WERI-Rb-1 (cell line): ENCODE results near the gene LRTM2.

Experiments used
- DNase-seq: peaks from one replicate; pipeline ENCODE4 v3.0.0-alpha.2; 2020
- H3K27ac ChIP-seq: fragments of 250-450 bp; sonication (Bioruptor Pico); 2 replicates; pipeline ENCODE4 v1.5.1; 2020; ENCODE audit warnings: mild to moderate bottlenecking, moderate library complexity
- H3K27me3 ChIP-seq: fragments of 250-450 bp; sonication (Bioruptor Pico); 2 replicates; pipeline ENCODE4 v1.5.1; 2021; ENCODE audit warnings: mild to moderate bottlenecking, low read depth, moderate library complexity; ENCODE audit not compliant: insufficient read depth, severe bottlenecking
- H3K36me3 ChIP-seq: fragments of 250-450 bp; sonication (Bioruptor Pico); 2 replicates; pipeline ENCODE4 v1.5.1; 2020; ENCODE audit warnings: mild to moderate bottlenecking, moderate library complexity
- H3K4me3 ChIP-seq: 2 replicates; pipeline ENCODE4 v1.5.1; 2011; ENCODE audit warnings: low read depth, mild to moderate bottlenecking, control low read depth, low read length
- H3K9me3 ChIP-seq: fragments of 250-450 bp; sonication (Bioruptor Pico); 2 replicates; pipeline ENCODE4 v1.5.1; 2021; ENCODE audit warnings: mild to moderate bottlenecking, moderate library complexity; ENCODE audit not compliant: severe bottlenecking
- CTCF ChIP-seq: IDR thresholded peaks from 2 replicates; pipeline ENCODE4 v1.5.1; 2011; ENCODE audit warnings: low read depth, mild to moderate bottlenecking, control low read depth, inconsistent platforms, low read length

The LRTM2 gene

GRCh38 chr12:1855241-1855640 lies 34.9 kb downstream of the LRTM2 start:
- Histone ChIP-seq H3K9me3 (peaks cover 17% of the 10 kb centered on the region), H3K27ac (no peak overlapping the region), H3K36me3 (peaks cover 3% of the 10 kb centered on the region; the same call in 1 of the 2 replicates), H3K27me3 (no peaks in the 10 kb centered on the region), H3K4me3 (no peak overlapping the region)
- no peak for DNase-seq
- TF ChIP-seq CTCF = no peak

- no peak for TF ChIP-seq CTCF
- no peak for DNase-seq
- Histone ChIP-seq H3K4me3 (no peak overlapping the region), H3K27ac (no peak overlapping the region), H3K27me3 (no peaks in the 10 kb centered on the region), H3K9me3 (peaks cover 17% of the 10 kb centered on the region), H3K36me3 (peaks cover 3% of the 10 kb centered on the region; the same call in 1 of the 2 replicates)
Observed at GRCh38 chr12:1857086-1857485, 36.7 kb downstream of the LRTM2 start.

- no peak for DNase-seq
- TF ChIP-seq CTCF = no peak
- Histone ChIP-seq H3K27ac (no peak overlapping the region), H3K9me3 (peaks cover 17% of the 10 kb centered on the region), H3K4me3 (no peak overlapping the region), H3K36me3 (peaks cover 3% of the 10 kb centered on the region; the same call in 1 of the 2 replicates), H3K27me3 (no peaks in the 10 kb centered on the region)
Observed at GRCh38 chr12:1857821-1858220, 37.5 kb downstream of the LRTM2 start.

GRCh38 chr12:1858456-1858855 lies 38.1 kb downstream of the LRTM2 start:
- no peak for DNase-seq
- H3K27me3 ChIP-seq = no peaks in the 10 kb centered on the region
- no peak for TF ChIP-seq CTCF
- H3K4me3 ChIP-seq = no peak overlapping the region
- peaks cover 17% of the 10 kb centered on the region for H3K9me3 ChIP-seq
- no peak overlapping the region for H3K27ac ChIP-seq
- H3K36me3 ChIP-seq = peaks cover 3% of the 10 kb centered on the region; the same call in 1 of the 2 replicates

GRCh38 chr12:1859643-1860042 lies 39.3 kb downstream of the LRTM2 start:
- H3K27ac ChIP-seq = no peak overlapping the region
- no peaks in the 10 kb centered on the region for H3K27me3 ChIP-seq
- H3K4me3 ChIP-seq = no peak overlapping the region
- H3K36me3 ChIP-seq = peaks cover 3% of the 10 kb centered on the region; the same call in 1 of the 2 replicates
- no peak for TF ChIP-seq CTCF
- no peak for DNase-seq
- peaks cover 15% of the 10 kb centered on the region for H3K9me3 ChIP-seq

GRCh38 chr12:1862973-1863372 lies 42.6 kb downstream of the LRTM2 start:
- Histone ChIP-seq H3K36me3 (no peaks in the 10 kb centered on the region), H3K9me3 (peaks cover 2% of the 10 kb centered on the region), H3K27ac (no peak overlapping the region), H3K27me3 (no peaks in the 10 kb centered on the region), H3K4me3 (no peak overlapping the region)
- no peak for DNase-seq
- TF ChIP-seq CTCF = no peak
